Measurements from ENCODE around the gene TNFSF13. TPM values are rescaled to one million over a fixed set of nuclear protein-coding genes. Genes with fewer than 3 reads are reported as not detected.

The TNFSF13 gene
- total RNA-seq, 3 donors from 2014 or later (not counting 1 experiment from before 2014, with no cell fraction given), result 2.7 to 11.1 (median 2.7) TPM

DNA sequence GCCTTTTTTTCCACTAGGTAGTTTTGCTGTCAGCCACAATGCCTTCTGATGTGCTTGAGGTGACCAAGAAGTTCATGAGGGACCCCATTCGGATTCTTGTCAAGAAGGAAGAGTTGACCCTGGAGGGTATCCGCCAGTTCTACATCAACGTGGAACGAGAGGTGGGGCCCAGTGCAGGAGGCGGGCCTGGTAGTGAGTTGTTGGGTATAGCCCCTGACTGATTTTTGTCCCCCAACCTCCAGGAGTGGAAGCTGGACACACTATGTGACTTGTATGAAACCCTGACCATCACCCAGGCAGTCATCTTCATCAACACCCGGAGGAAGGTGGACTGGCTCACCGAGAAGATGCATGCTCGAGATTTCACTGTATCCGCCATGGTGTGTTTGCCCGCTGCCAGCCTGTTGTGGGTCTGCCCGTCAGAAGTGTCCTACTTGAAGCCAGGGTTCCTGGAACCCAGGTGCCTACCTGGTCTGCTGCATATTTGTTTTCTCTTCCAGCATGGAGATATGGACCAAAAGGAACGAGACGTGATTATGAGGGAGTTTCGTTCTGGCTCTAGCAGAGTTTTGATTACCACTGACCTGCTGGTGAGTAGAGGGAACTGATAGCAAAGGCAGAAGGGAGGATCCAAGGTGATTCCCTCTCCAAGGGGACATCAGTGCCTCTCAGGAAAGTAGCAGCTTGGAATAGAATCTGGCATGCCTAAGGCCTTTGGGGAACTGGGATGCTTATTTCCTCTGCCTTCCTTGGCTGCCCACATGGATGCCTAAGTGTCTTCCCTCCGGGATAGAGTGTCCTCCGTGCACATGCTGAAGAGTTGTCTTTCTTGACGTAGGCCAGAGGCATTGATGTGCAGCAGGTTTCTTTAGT is 19.0 kb downstream of the TNFSF13 start:
- Mint-ChIP-seq H3K9me3 (no peaks in the 10 kb centered on the region), H3K27ac (peak overlapping the region; percentile 93 to 98), H3K27me3 (ENCODE audit: low read depth in 2 of 2) (no peaks in the 10 kb centered on the region), H3K4me3 (no peak overlapping the region), H3K4me1 (peaks cover 55 to 66% of the 10 kb centered on the region in 2 donors), H3K36me3 (peaks cover 15% of the 10 kb centered on the region)
- Histone ChIP-seq H3K9me3 (ENCODE audit: control insufficient read depth, insufficient read depth, low read length) (no peaks in the 10 kb centered on the region), H3K4me1 (ENCODE audit: control insufficient read depth, insufficient read depth, low read length) (peaks cover 68% of the 10 kb centered on the region), H3K4me3 (ENCODE audit: low read length) (no peak overlapping the region), H3K27me3 (ENCODE audit: control insufficient read depth, insufficient read depth, low read length) (no peaks in the 10 kb centered on the region), H3K36me3 (ENCODE audit: control insufficient read depth, insufficient read depth, low read length) (peaks cover 49% of the 10 kb centered on the region), H3K27ac (ENCODE audit: low read length) (no peak overlapping the region)
- TF ChIP-seq, protein P1, sequence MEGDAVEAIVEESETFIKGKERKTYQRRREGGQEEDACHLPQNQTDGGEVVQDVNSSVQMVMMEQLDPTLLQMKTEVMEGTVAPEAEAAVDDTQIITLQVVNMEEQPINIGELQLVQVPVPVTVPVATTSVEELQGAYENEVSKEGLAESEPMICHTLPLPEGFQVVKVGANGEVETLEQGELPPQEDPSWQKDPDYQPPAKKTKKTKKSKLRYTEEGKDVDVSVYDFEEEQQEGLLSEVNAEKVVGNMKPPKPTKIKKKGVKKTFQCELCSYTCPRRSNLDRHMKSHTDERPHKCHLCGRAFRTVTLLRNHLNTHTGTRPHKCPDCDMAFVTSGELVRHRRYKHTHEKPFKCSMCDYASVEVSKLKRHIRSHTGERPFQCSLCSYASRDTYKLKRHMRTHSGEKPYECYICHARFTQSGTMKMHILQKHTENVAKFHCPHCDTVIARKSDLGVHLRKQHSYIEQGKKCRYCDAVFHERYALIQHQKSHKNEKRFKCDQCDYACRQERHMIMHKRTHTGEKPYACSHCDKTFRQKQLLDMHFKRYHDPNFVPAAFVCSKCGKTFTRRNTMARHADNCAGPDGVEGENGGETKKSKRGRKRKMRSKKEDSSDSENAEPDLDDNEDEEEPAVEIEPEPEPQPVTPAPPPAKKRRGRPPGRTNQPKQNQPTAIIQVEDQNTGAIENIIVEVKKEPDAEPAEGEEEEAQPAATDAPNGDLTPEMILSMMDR (IDR thresholded peaks at IDR 0.05), result no peak
- DNase-seq (no peak), ATAC-seq (no peak)
- WGBS (ENCODE audit: insufficient coverage), result 92% methylated on average over 17 of the region's 17 CpGs
- intact Hi-C loops (cut with micrococcal nuclease), result no loop called here

DNA sequence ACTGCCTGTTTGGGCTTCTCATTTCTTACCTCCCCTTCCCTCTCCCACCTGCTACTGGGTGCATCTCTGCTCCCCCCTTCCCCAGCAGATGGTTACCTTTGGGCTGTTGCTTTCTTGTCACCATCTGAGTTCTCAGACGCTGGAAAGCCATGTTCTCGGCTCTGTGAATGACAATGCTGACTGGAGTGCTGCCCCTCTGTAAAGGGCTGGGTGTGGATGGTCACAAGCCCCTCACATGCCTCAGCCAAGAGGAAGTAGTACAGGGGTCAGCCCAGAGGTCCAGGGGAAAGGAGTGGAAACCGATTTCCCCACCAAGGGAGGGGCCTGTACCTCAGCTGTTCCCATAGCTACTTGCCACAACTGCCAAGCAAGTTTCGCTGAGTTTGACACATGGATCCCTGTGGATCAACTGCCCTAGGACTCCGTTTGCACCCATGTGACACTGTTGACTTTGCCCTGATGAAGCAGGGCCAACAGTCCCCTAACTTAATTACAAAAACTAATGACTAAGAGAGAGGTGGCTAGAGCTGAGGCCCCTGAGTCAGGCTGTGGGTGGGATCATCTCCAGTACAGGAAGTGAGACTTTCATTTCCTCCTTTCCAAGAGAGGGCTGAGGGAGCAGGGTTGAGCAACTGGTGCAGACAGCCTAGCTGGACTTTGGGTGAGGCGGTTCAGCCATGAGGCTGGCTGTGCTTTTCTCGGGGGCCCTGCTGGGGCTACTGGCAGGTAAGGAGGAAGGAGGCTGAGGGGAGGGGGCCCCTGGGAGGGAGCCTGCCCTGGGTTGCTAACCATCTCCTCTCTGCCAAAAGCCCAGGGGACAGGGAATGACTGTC is 20.7 kb downstream of the TNFSF13 start, which contains the start of gene CD68:
Gene CD68 (plus strand): TSS at position 638 of the 833 bp plus-strand sequence. CDS start 40 bp downstream, at position 678.
- intact Hi-C loops (cut with micrococcal nuclease), result no loop called here

DNA sequence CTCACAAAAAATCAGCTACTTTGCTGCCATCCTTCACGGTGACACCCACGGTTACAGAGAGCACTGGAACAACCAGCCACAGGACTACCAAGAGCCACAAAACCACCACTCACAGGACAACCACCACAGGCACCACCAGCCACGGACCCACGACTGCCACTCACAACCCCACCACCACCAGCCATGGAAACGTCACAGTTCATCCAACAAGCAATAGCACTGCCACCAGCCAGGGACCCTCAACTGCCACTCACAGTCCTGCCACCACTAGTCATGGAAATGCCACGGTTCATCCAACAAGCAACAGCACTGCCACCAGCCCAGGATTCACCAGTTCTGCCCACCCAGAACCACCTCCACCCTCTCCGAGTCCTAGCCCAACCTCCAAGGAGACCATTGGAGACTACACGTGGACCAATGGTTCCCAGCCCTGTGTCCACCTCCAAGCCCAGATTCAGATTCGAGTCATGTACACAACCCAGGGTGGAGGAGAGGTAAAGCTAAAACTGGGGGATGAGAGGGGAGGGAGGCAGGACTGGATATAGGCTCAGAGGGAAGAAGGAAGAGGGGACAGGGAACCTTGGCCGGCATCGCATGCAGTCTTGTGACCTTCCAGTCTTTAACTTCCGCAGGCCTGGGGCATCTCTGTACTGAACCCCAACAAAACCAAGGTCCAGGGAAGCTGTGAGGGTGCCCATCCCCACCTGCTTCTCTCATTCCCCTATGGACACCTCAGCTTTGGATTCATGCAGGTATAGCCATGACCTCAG is 21.5 kb downstream of the TNFSF13 start:
- no peaks in the 10 kb centered on the region for H3K27me3 Mint-ChIP-seq (ENCODE audit: low read depth in 2 of 2)
- Histone ChIP-seq H3K27ac (ENCODE audit: low read length) (peak overlapping the region; percentile 71), H3K36me3 (ENCODE audit: control insufficient read depth, insufficient read depth, low read length) (peaks cover 39% of the 10 kb centered on the region), H3K4me1 (ENCODE audit: control insufficient read depth, insufficient read depth, low read length) (peaks cover 75% of the 10 kb centered on the region), H3K27me3 (ENCODE audit: control insufficient read depth, insufficient read depth, low read length) (no peaks in the 10 kb centered on the region), H3K9me3 (ENCODE audit: control insufficient read depth, insufficient read depth, low read length) (no peaks in the 10 kb centered on the region), H3K4me3 (ENCODE audit: low read length) (peak overlapping the region; percentile 0)
- H3K4me3 Mint-ChIP-seq, result peak overlapping the region; percentile 69
- H3K4me1 Mint-ChIP-seq, result peaks cover 52 to 65% of the 10 kb centered on the region in 2 donors
- DNase-seq (peak in 1 of 2 donors; percentile 36), ATAC-seq (peak in 1 of 3 donors; percentile 4)
- H3K27ac Mint-ChIP-seq, result peak overlapping the region; percentile 93 to 98
- intact Hi-C loops (cut with micrococcal nuclease), result no loop called here
- TF ChIP-seq, protein P1 (IDR thresholded peaks at IDR 0.05), result no peak
- 53% methylated on average over 12 of the region's 12 CpGs for whole genome bisulfite sequencing (ENCODE audit: insufficient coverage)
- H3K36me3 Mint-ChIP-seq, result peaks cover 15% of the 10 kb centered on the region
- H3K9me3 Mint-ChIP-seq, result no peaks in the 10 kb centered on the region

More for the DNA sequence above, 20.7 kb downstream of the TNFSF13 start, which contains the start of gene CD68:
- TF ChIP-seq, protein P1 (IDR thresholded peaks at IDR 0.05), result no peak
- H3K27me3 ChIP-seq (ENCODE audit: control insufficient read depth, insufficient read depth, low read length), result no peaks in the 10 kb centered on the region
- peak within 1 kb of the TSS; percentile 71 for H3K27ac ChIP-seq (ENCODE audit: low read length)
- H3K4me3 ChIP-seq (ENCODE audit: low read length), result peak within 1 kb of the TSS; percentile 0
- Mint-ChIP-seq H3K27me3 (ENCODE audit: low read depth in 2 of 2) (no peaks in the 10 kb centered on the region), H3K4me3 (peak within 1 kb of the TSS; percentile 69), H3K4me1 (peaks cover 58 to 65% of the 10 kb centered on the region in 2 donors), H3K9me3 (no peaks in the 10 kb centered on the region), H3K27ac (peak within 1 kb of the TSS; percentile 93 to 98), H3K36me3 (peaks cover 15% of the 10 kb centered on the region)
- WGBS (ENCODE audit: insufficient coverage), result 33% methylated on average over 7 of the region's 7 CpGs
- no peaks in the 10 kb centered on the region for H3K9me3 ChIP-seq (ENCODE audit: control insufficient read depth, insufficient read depth, low read length)
- H3K36me3 ChIP-seq (ENCODE audit: control insufficient read depth, insufficient read depth, low read length), result peaks cover 47% of the 10 kb centered on the region
- DNase-seq, result peak in 1 of 2 donors; percentile 66
- ATAC-seq, result peak; percentile 11 to 46 (median 38)
- H3K4me1 ChIP-seq (ENCODE audit: control insufficient read depth, insufficient read depth, low read length), result peaks cover 75% of the 10 kb centered on the region

Data from natural killer cell (primary cell).